H1 (cell line): ENCODE results near the gene AGAP3. TPM values are rescaled to one million over a fixed set of nuclear protein-coding genes. Genes with fewer than 3 reads are reported as not detected.

Source experiments
- CTCF ChIA-PET: fragments of 300-600 bp; sonication (Branson Sonifier 250); formaldehyde crosslinking; loops from one replicate; lab custom pipeline; 2021; ENCODE audit not compliant: partially characterized antibody; lab: Charles Lee
- POLR2A ChIA-PET: fragments of 300-600 bp; sonication (Branson Sonifier 250); formaldehyde crosslinking; loops from one replicate; lab custom pipeline; 2021; ENCODE audit warnings: inconsistent platforms; ENCODE audit not compliant: partially characterized antibody; lab: Charles Lee
- DNase-seq, 2 experiments: peaks; one replicate each; pipeline versions ENCODE4 v3.0.0 to v3.0.0-alpha.2; 2010 to 2022; ENCODE audit warnings: low spot score in 2 of 2, low read depth in 1 of 2, mixed read lengths in 1 of 2
- FAIRE-seq: peaks from 2 replicates; lab custom pipeline; 2011; peaks lifted over from hg19 to GRCh38; lab: Jason Lieb, UNC
- H2AFZ ChIP-seq: 2 replicates; pipeline ENCODE4 v1.8.1; 2012; ENCODE audit warnings: low read length, inconsistent platforms
- H2AK5ac ChIP-seq: 2 replicates; pipeline ENCODE4 v1.6.1; 2013; ENCODE audit warnings: low read depth, low read length
- H2BK120ac ChIP-seq: replicated peaks from 2 replicates; pipeline ENCODE3; 2013; ENCODE audit warnings: low read depth, low read length, inconsistent platforms
- H2BK12ac ChIP-seq: 2 replicates; pipeline ENCODE4 v1.6.1; 2013; ENCODE audit warnings: low read depth, low read length
- H2BK15ac ChIP-seq: 2 replicates; pipeline ENCODE4 v1.6.1; 2013; ENCODE audit warnings: low read length
- H2BK20ac ChIP-seq: 2 replicates; pipeline ENCODE4 v1.6.1; 2013; ENCODE audit warnings: low read length
- H2BK5ac ChIP-seq: 2 replicates; pipeline ENCODE4 v1.6.1; 2013; ENCODE audit warnings: low read depth, low read length
- H3K14ac ChIP-seq: 2 replicates; pipeline ENCODE4 v1.6.1; 2013; ENCODE audit warnings: inconsistent platforms; ENCODE audit not compliant: insufficient read length
- H3K18ac ChIP-seq: 2 replicates; pipeline ENCODE4 v1.6.1; 2013; ENCODE audit warnings: low read length; ENCODE audit errors: extremely low read depth
- H3K23ac ChIP-seq: 2 replicates; pipeline ENCODE4 v1.6.1; 2013; ENCODE audit warnings: inconsistent platforms; ENCODE audit not compliant: insufficient read length
- H3K23me2 ChIP-seq: 2 replicates; pipeline ENCODE4 v1.6.1; 2013; ENCODE audit warnings: low read depth, low read length
- H3K27ac ChIP-seq: 2 replicates; pipeline ENCODE4 v1.6.1; 2011; ENCODE audit warnings: low read depth, low read length, inconsistent platforms
- H3K27me3 ChIP-seq, 4 experiments: replicated peaks in 1 of 4; 1 replicate in 1 of 4; 2 replicates in 3 of 4; pipeline versions ENCODE4 v1.6.1 to v1.8.1; 2011 to 2013; ENCODE audit warnings: low read length in 3 of 4, mild to moderate bottlenecking in 3 of 4, inconsistent platforms in 2 of 4, mixed read lengths in 2 of 4, moderate library complexity in 1 of 4; ENCODE audit not compliant: control insufficient read depth in 3 of 4, insufficient read depth in 3 of 4; ENCODE audit errors: extremely low read depth in 1 of 4
- H3K36me3 ChIP-seq, 4 experiments: 2 replicates each; pipeline versions ENCODE4 v1.6.1 to v1.8.1; 2011 to 2013; ENCODE audit warnings: mild to moderate bottlenecking in 4 of 4, low read length in 3 of 4, moderate library complexity in 2 of 4, control low read depth in 1 of 4, inconsistent platforms in 1 of 4; ENCODE audit not compliant: insufficient read depth in 4 of 4, control insufficient read depth in 2 of 4
- H3K4ac ChIP-seq: replicated peaks from 2 replicates; pipeline ENCODE3; 2013; ENCODE audit warnings: low read length, low read depth, mixed read lengths, inconsistent platforms; ENCODE audit not compliant: insufficient read length
- H3K4me1 ChIP-seq, 4 experiments: replicated peaks in 1 of 4; 1 replicate in 1 of 4; 2 replicates in 3 of 4; pipeline versions ENCODE4 v1.6.1 to v1.8.1; 2011 to 2013; ENCODE audit warnings: low read length in 3 of 4, inconsistent platforms in 2 of 4, mixed read lengths in 1 of 4; ENCODE audit not compliant: insufficient read depth in 4 of 4, control insufficient read depth in 3 of 4
- H3K4me2 ChIP-seq, 2 experiments: 2 replicates each; pipeline versions ENCODE4 v1.6.1 to v1.8.1; 2011 to 2013; ENCODE audit warnings: low read depth in 2 of 2, low read length in 2 of 2, control low read depth in 1 of 2, inconsistent platforms in 1 of 2, mild to moderate bottlenecking in 1 of 2; ENCODE audit not compliant: insufficient read depth in 1 of 2
- H3K4me3 ChIP-seq, 4 experiments: fragments of 200-600, 300-600 bp in 1 of 4; sonication (generic), shearing (Covaris generic), sonication (Bioruptor Twin) in 1 of 4; 2 replicates each; pipeline versions ENCODE4 v1.5.1 to v1.8.1; 2011 to 2016; ENCODE audit warnings: low read length in 4 of 4, low read depth in 3 of 4, control low read depth in 2 of 4, inconsistent platforms in 2 of 4, mild to moderate bottlenecking in 2 of 4, mixed read lengths in 1 of 4, moderate library complexity in 1 of 4; ENCODE audit not compliant: insufficient read depth in 2 of 4; ENCODE audit errors: extremely low read depth in 1 of 4
- H3K56ac ChIP-seq: replicated peaks from 2 replicates; pipeline ENCODE3; 2013; ENCODE audit warnings: low read depth, mild to moderate bottlenecking, mixed read lengths, low read length, inconsistent platforms; ENCODE audit not compliant: insufficient read length
- H3K79me1 ChIP-seq: 2 replicates; pipeline ENCODE4 v1.6.1; 2013; ENCODE audit warnings: low read depth, low read length, control low read depth
- H3K79me2 ChIP-seq, 2 experiments: 2 replicates each; pipeline versions ENCODE4 v1.6.1 to v1.8.1; 2012 to 2013; ENCODE audit warnings: low read length in 2 of 2, mild to moderate bottlenecking in 2 of 2, inconsistent platforms in 1 of 2; ENCODE audit not compliant: insufficient read depth in 2 of 2, control insufficient read depth in 1 of 2
- H3K9ac ChIP-seq, 4 experiments: replicated peaks in 1 of 4; 1 replicate in 1 of 4; 2 replicates in 3 of 4; pipeline versions ENCODE4 v1.6.1 to v1.8.1; 2011 to 2013; ENCODE audit warnings: low read depth in 3 of 4, low read length in 3 of 4, control low read depth in 2 of 4, mild to moderate bottlenecking in 2 of 4, moderate library complexity in 2 of 4, inconsistent platforms in 1 of 4; ENCODE audit errors: extremely low read depth in 1 of 4
- H3K9me3 ChIP-seq, 2 experiments: 2 replicates each; pipeline versions ENCODE4 v1.6.1 to v1.8.1; 2012 to 2013; ENCODE audit warnings: mild to moderate bottlenecking in 2 of 2, moderate library complexity in 2 of 2, control low read depth in 1 of 2, inconsistent platforms in 1 of 2, low read depth in 1 of 2, low read length in 1 of 2, mixed read lengths in 1 of 2; ENCODE audit not compliant: insufficient read depth in 2 of 2
- H4K20me1 ChIP-seq, 2 experiments: replicated peaks in 1 of 2; 2 replicates each; pipeline versions ENCODE3 to v1.8.1; 2011 to 2013; ENCODE audit warnings: inconsistent platforms in 2 of 2, low read length in 2 of 2, mild to moderate bottlenecking in 1 of 2; ENCODE audit not compliant: insufficient read depth in 2 of 2, control insufficient read depth in 1 of 2
- H4K5ac ChIP-seq: 2 replicates; pipeline ENCODE4 v1.6.1; 2013; ENCODE audit warnings: low read length, low read depth, mixed read lengths, inconsistent platforms; ENCODE audit not compliant: insufficient read length
- H4K8ac ChIP-seq: 2 replicates; pipeline ENCODE4 v1.8.0; 2013; ENCODE audit warnings: mild to moderate bottlenecking, moderate library complexity, low read length, inconsistent platforms; ENCODE audit not compliant: insufficient read depth; ENCODE audit errors: extremely low read depth
- H4K91ac ChIP-seq: replicated peaks from 2 replicates; pipeline ENCODE3; 2013; ENCODE audit warnings: low read length, mixed read lengths, inconsistent platforms; ENCODE audit not compliant: insufficient read length
- EGR1 ChIP-seq: IDR thresholded peaks from 2 replicates; pipeline ENCODE4 v1.6.1; 2011; ENCODE audit warnings: low read depth, low read length, borderline replicate concordance
- HDAC2 ChIP-seq, 2 experiments: fragments of 300-600 bp in 1 of 2; sonication (generic) in 1 of 2; IDR thresholded peaks; 2 replicates each; pipeline ENCODE4 v1.6.1; 2011 to 2012; ENCODE audit warnings: low read depth in 2 of 2, low read length in 2 of 2, mild to moderate bottlenecking in 2 of 2, moderate library complexity in 2 of 2, borderline replicate concordance in 1 of 2, inconsistent platforms in 1 of 2
- SAP30 ChIP-seq: fragments of 300-600 bp; sonication (generic); IDR thresholded peaks from 2 replicates; pipeline ENCODE4 v1.7.1; 2012; ENCODE audit warnings: low read length, moderate library complexity, mild to moderate bottlenecking, inconsistent platforms; ENCODE audit not compliant: insufficient read depth, insufficient replicate concordance
- SIN3A ChIP-seq, 2 experiments: IDR thresholded peaks in 1 of 2; conservative IDR thresholded peaks in 1 of 2; 2 replicates each; pipeline ENCODE4 v1.6.1; 2011 to 2012; ENCODE audit warnings: low read length in 2 of 2, improper control_type of control experiment in 1 of 2, low read depth in 1 of 2, mild to moderate bottlenecking in 1 of 2
- SP2 ChIP-seq: IDR thresholded peaks from 2 replicates; pipeline ENCODE4 v1.6.1; 2012; ENCODE audit warnings: mild to moderate bottlenecking, low read length, inconsistent platforms
- SRF ChIP-seq: IDR thresholded peaks from 2 replicates; pipeline ENCODE4 v1.6.1; 2011; ENCODE audit warnings: mild to moderate bottlenecking, low read depth, low read length, moderate library complexity
- TAF1 ChIP-seq: IDR thresholded peaks from 2 replicates; pipeline ENCODE4 v1.6.1; 2011; ENCODE audit warnings: mild to moderate bottlenecking, low read depth, low read length
- YY1 ChIP-seq: IDR thresholded peaks from 2 replicates; pipeline ENCODE4 v1.6.1; 2011; ENCODE audit warnings: low read depth, mild to moderate bottlenecking, low read length
- WGBS, 2 experiments: shearing (Covaris generic) in 1 of 2; methylation state at CpG; one replicate each; pipeline versions ENCODE4 v1.1.6 to v1.1.7; 2013 to 2015; ENCODE audit warnings: low lambda C conversion rate in 2 of 2, mixed read lengths in 2 of 2, inconsistent platforms in 1 of 2, low coverage in 1 of 2, missing lambda C conversion rate in 1 of 2; ENCODE audit not compliant: insufficient replicate concordance in 2 of 2, insufficient coverage in 1 of 2, insufficient read length in 1 of 2; ENCODE audit errors: extremely low coverage in 1 of 2, missing lambda C conversion rate in 1 of 2; 5-methylcytosine and 5-hydroxymethylcytosine counted together
- polyA plus RNA-seq, 7 experiments: library from polyadenylated mRNA; depleted of rRNA in 3 of 7; stranded (reverse) in 5 of 7; unstranded in 2 of 7; fragments of >200 nt in 5 of 7; fragments of 200-250 nt in 2 of 7; gene quantifications; 1 replicate in 5 of 7; 2 replicates in 1 of 7; 4 replicates in 1 of 7; pipeline versions ENCODE4 v1.2.1 to v1.2.3, GENCODE V29; 2011 to 2013; ENCODE audit warnings: missing spikeins in 2 of 7, mixed read lengths in 2 of 7
- total RNA-seq: library from RNA; stranded (reverse); fragmentation: NEBNext Ultra II Directional; extraction: Animal tissue kit (Norgen Biotek cat#: 25700); gene quantifications from 2 replicates; pipeline ENCODE4 v1.2.1, GENCODE V29; 2021
- TF ChIP-seq, protein P1 (sequence below): IDR thresholded peaks from 2 replicates; pipeline ENCODE4 v1.6.1; 2012; ENCODE audit warnings: inconsistent platforms

AGAP3 gene
- total and polyA plus RNA-seq, 2 of the 8 experiments (the other 6 are each of a cell fraction or from before 2014, with no cell fraction given), result 66.4 to 120 TPM

DNA sequence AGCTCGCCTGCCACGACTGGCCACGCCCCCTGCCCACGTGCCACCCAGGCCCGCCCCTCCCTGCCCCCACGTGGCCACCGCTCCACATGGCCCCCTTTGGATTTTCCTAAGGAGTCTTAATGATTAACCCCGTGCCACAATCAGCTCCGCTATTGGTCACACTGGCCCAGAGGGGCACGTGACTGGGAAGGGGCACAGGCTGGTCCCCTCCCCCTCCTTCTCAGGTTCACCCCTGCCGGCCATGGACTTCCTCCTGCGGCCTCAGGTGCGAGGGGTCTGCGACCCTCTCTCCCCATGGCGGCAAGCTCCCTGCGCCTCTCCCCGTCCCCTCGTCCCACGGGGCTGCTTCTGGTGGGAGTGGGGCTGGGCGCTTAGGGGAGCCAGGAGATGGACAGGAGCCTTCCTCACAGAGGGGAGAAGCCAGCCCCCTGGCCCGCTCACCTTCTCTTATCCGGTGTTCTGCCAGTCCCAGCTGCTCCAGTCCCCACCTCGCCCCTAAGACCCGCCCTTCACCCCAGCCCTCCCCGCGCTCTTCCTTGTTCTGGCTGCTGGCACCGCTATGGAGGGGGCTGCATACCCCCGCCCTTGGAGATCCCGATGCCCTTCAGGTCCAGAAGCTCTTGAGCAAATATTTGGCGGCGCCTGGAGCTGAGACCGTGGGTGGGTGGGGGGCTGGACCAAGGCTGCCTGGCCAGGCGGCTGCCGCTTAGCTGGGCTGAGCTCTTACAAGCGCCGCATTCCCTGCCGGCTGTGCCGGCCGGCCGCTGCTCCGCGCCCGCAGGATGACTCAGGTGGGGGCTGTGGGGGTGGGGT, 23.7 kb upstream of the AGAP3 start:
- Histone ChIP-seq H3K9ac (peak overlapping the region in 2 of 4 experiments; percentile 20 to 28; a peak in 2 of 7 replicates), H3K14ac (no peak overlapping the region), H3K79me1 (peaks cover 6% of the 10 kb centered on the region; the same call in 1 of the 2 replicates), H3K27me3 (peaks cover 0 to 2% (median 0%) of the 10 kb centered on the region in 4 experiments; a peak in 2 of 7 replicates), H3K4me3 (peak overlapping the region; percentile 36 to 91 (median 46)), H4K5ac (peak overlapping the region; percentile 89), H2BK15ac (no peak overlapping the region), H3K18ac (peak overlapping the region; percentile 95), H3K4me2 (peak overlapping the region; percentile 86 to 88), H2BK12ac (peak overlapping the region; percentile 84; the same call in 1 of the 2 replicates), H3K36me3 (peaks cover 3 to 28% (median 14%) of the 10 kb centered on the region in 4 experiments; a peak in 6 of 8 replicates), H3K79me2 (peaks cover 0 to 8% of the 10 kb centered on the region in 2 experiments; a peak in 1 of 4 replicates), H4K20me1 (peaks cover 5 to 9% of the 10 kb centered on the region in 2 experiments), H4K91ac (peak overlapping the region; percentile 93), H3K9me3 (no peaks in the 10 kb centered on the region), H2BK20ac (no peak overlapping the region), H2AFZ (no peak overlapping the region), H2BK5ac (peak overlapping the region; percentile 87; the same call in 1 of the 2 replicates), H4K8ac (peak overlapping the region; percentile 83; the same call in 1 of the 2 replicates), H2BK120ac (no peak overlapping the region), H3K23ac (no peak overlapping the region), H3K4ac (no peak overlapping the region), H3K56ac (peak overlapping the region; percentile 65), H2AK5ac (no peak overlapping the region; the same call in 1 of the 2 replicates), H3K4me1 (peaks cover 12 to 37% (median 32%) of the 10 kb centered on the region in 4 experiments), H3K23me2 (peaks cover 25% of the 10 kb centered on the region), H3K27ac (peak overlapping the region; percentile 69; the same call in 1 of the 2 replicates)
- no peak for FAIRE-seq
- ChIA-PET POLR2A (interaction anchor here (0.7 to 7.9 kb wide), 15 partner anchors 8 to 190 kb away, joined by 3 to 77 read pairs (median 5); partner anchors contain the start of genes ABCB8, AGAP3 and FASTK), CTCF (interaction anchor here (0.9 to 9.7 kb wide), 21 partner anchors 10 to 181 kb away, joined by 3 to 88 read pairs (median 4); partner anchors contain the start of genes ABCB8 and AGAP3)
- DNase-seq, result peak; percentile 92 to 95
- 1% methylated on average over 33 of the region's 43 CpGs; no CpG with 5 or more reads in 1 of the 2 experiments for WGBS, 2 experiments
- TF ChIP-seq EGR1 (no peak), SAP30 (peak; percentile 68), SRF (no peak), TAF1 (peak; percentile 37; the same call in 1 of the 2 replicates), SP2 (no peak), HDAC2 (IDR thresholded peaks at IDR 0.05; ENCODE audit: borderline replicate concordance in 1 of 2, low read depth in 2 of 2, low read length in 2 of 2) (0 out of 4 replicates have a peak, but pooled peaks of 1 of the 2 experiments have one; percentile 28), YY1 (peak; percentile 46; the same call in 1 of the 2 replicates), SIN3A (conservative IDR thresholded peaks at IDR 0.05 in 1 of 2, IDR thresholded peaks at IDR 0.05 in 1 of 2; ENCODE audit: low read depth in 1 of 2, low read length in 2 of 2) (peak in 1 of 2 experiments; percentile 47; a peak in 1 of 4 replicates)
- TF ChIP-seq, protein P1, sequence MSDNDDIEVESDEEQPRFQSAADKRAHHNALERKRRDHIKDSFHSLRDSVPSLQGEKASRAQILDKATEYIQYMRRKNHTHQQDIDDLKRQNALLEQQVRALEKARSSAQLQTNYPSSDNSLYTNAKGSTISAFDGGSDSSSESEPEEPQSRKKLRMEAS, result peak; percentile 97
